HepG2 (cell line): ENCODE results near the gene MT1G. TPM values are rescaled to one million over a fixed set of nuclear protein-coding genes. Genes with fewer than 3 reads are reported as not detected.

ENCODE experiments used
- ATAC-seq: fragments of 200-7000 bp; cut with Tn5 transposase; 3 replicates; pipeline ENCODE4 v1.9.1; 2020; ENCODE audit warnings: mild to moderate bottlenecking, moderate library complexity
- BruUV-seq: library from RNA; stranded (reverse); fragments of 400-500 nt; replicated peaks from 2 replicates; lab custom pipeline; 2021; lab: Mats Ljungman, UMichigan
- CTCF ChIA-PET: fragments of 300-600 bp; formaldehyde crosslinking; extraction: SDS; loops from one replicate; lab custom pipeline; 2021; ENCODE audit warnings: low total read pairs, inconsistent platforms, low intra/inter-chr PET ratio; lab: Yijun Ruan, JAX
- POLR2A ChIA-PET: fragments of 350-600 bp; sonication (Branson Sonifier 250); formaldehyde crosslinking; loops from one replicate; lab custom pipeline; 2020; ENCODE audit warnings: antibody characterized with exemption, inconsistent platforms; lab: Yijun Ruan, JAX
- DNase-seq: peaks from one replicate; pipeline ENCODE4 v3.0.0-alpha.2; 2015; ENCODE audit warnings: low spot score
- FAIRE-seq: peaks from 3 replicates; lab custom pipeline; 2011; peaks lifted over from hg19 to GRCh38; lab: Jason Lieb, UNC
- H2AFZ ChIP-seq: one replicate; pipeline ENCODE4 v1.6.1; 2011; ENCODE audit warnings: low read length, inconsistent platforms
- H3K27ac ChIP-seq: fragments of 300-600 bp; 3 replicates; pipeline ENCODE4 v1.8.0; 2011; ENCODE audit warnings: mixed run types, mild to moderate bottlenecking, mixed read lengths, low read length, inconsistent platforms; ENCODE audit not compliant: insufficient read depth; ENCODE audit errors: extremely low read length
- H3K27me3 ChIP-seq, 2 experiments: fragments of 200-600 bp in 1 of 2; 2 replicates in 1 of 2; 3 replicates in 1 of 2; pipeline versions ENCODE4 v1.6.0 to v1.8.0; 2011; ENCODE audit warnings: low read length in 2 of 2, mild to moderate bottlenecking in 2 of 2, moderate library complexity in 2 of 2, inconsistent platforms in 1 of 2; ENCODE audit not compliant: insufficient read depth in 2 of 2, control insufficient read depth in 1 of 2
- H3K36me3 ChIP-seq, 2 experiments: fragments of 200-600 bp in 1 of 2; replicated peaks in 1 of 2; 2 replicates in 1 of 2; 3 replicates in 1 of 2; pipeline versions ENCODE4 v1.5.1 to v1.8.0; 2011; ENCODE audit warnings: low read length in 2 of 2, inconsistent platforms in 1 of 2; ENCODE audit not compliant: insufficient read depth in 2 of 2, control insufficient read depth in 1 of 2
- H3K4me1 ChIP-seq: 2 replicates; pipeline ENCODE4 v1.5.1; 2012; ENCODE audit warnings: low read length, inconsistent platforms; ENCODE audit not compliant: insufficient read depth
- H3K4me2 ChIP-seq: 2 replicates; pipeline ENCODE4 v1.6.0; 2011; ENCODE audit warnings: low read depth, low read length, inconsistent platforms
- H3K4me3 ChIP-seq, 3 experiments: fragments of 200-600 bp in 1 of 3; sonication (generic), shearing (Covaris generic) in 1 of 3; replicated peaks in 1 of 3; 2 replicates each; pipeline ENCODE4 v1.5.1; 2011 to 2016; ENCODE audit warnings: low read length in 3 of 3, inconsistent platforms in 2 of 3, low read depth in 2 of 3, mild to moderate bottlenecking in 2 of 3, control low read depth in 1 of 3, mixed read lengths in 1 of 3; ENCODE audit not compliant: insufficient read depth in 1 of 3
- H3K79me2 ChIP-seq: one replicate; pipeline ENCODE4 v1.6.1; 2011; ENCODE audit warnings: low read length, inconsistent platforms; ENCODE audit not compliant: insufficient read depth
- H3K9ac ChIP-seq: 2 replicates; pipeline ENCODE4 v1.6.0; 2011; ENCODE audit warnings: mild to moderate bottlenecking, low read depth, low read length, inconsistent platforms; ENCODE audit not compliant: insufficient read depth
- H3K9me3 ChIP-seq: 2 replicates; pipeline ENCODE4 v1.5.1; 2012; ENCODE audit warnings: mild to moderate bottlenecking, low read length
- H4K20me1 ChIP-seq: 2 replicates; pipeline ENCODE4 v1.6.0; 2011; ENCODE audit warnings: inconsistent platforms, mild to moderate bottlenecking, low read length, moderate library complexity; ENCODE audit not compliant: insufficient read depth
- ARHGAP35 ChIP-seq: sonication (generic); formaldehyde crosslinking; IDR thresholded peaks from 2 replicates; pipeline ENCODE4 v1.9.0; 2022; ENCODE audit warnings: mild to moderate bottlenecking, inconsistent platforms, moderate library complexity, missing genetic modification reagents, borderline replicate concordance
- HNRNPLL ChIP-seq: fragments of 200-400 bp; formaldehyde crosslinking; IDR thresholded peaks from 2 replicates; pipeline ENCODE4 v1.6.1; 2017; ENCODE audit warnings: mild to moderate bottlenecking, low read depth, low read length; ENCODE audit not compliant: poor library complexity, severe bottlenecking
- HOXA5 ChIP-seq: sonication (generic); formaldehyde crosslinking; IDR thresholded peaks from 2 replicates; pipeline ENCODE4 v1.4.0; 2020; ENCODE audit warnings: missing genetic modification reagents
- PAF1 ChIP-seq: IDR thresholded peaks from 2 replicates; pipeline ENCODE4 v1.6.1; 2016; ENCODE audit warnings: missing genetic modification reagents, missing compliant biosample characterization
- RXRA ChIP-seq: sonication (generic); formaldehyde crosslinking; IDR thresholded peaks from 2 replicates; pipeline ENCODE4 v1.5.1; 2020; ENCODE audit warnings: missing genetic modification reagents
- TCF7L2 ChIP-seq: IDR thresholded peaks from 2 replicates; pipeline ENCODE4 v1.6.1; 2011; ENCODE audit warnings: mild to moderate bottlenecking, low read depth, low read length, moderate library complexity
- ZMYM2 ChIP-seq: sonication (generic); formaldehyde crosslinking; IDR thresholded peaks from 2 replicates; pipeline ENCODE4 v1.8.0; 2022; ENCODE audit warnings: mild to moderate bottlenecking, missing genetic modification reagents
- ZMYM4 ChIP-seq: sonication (generic); formaldehyde crosslinking; IDR thresholded peaks from 2 replicates; pipeline ENCODE4 v1.8.1; 2023; ENCODE audit warnings: mild to moderate bottlenecking, missing genetic modification reagents
- ZNF234 ChIP-seq: sonication (generic); formaldehyde crosslinking; conservative IDR thresholded peaks from 2 replicates; pipeline ENCODE4 v1.5.1; 2020; ENCODE audit warnings: mild to moderate bottlenecking, missing genetic modification reagents
- ZNF263 ChIP-seq: sonication (generic); formaldehyde crosslinking; IDR thresholded peaks from 2 replicates; pipeline ENCODE4 v1.4.0; 2020; ENCODE audit warnings: missing genetic modification reagents
- WGBS: methylation state at CpG from one replicate; pipeline ENCODE4 v1.1.6; 2017; ENCODE audit warnings: low lambda C conversion rate; 5-methylcytosine and 5-hydroxymethylcytosine counted together
- in situ Hi-C: cut with HindIII; loops from 2 replicates; pipeline ENCODE4 v1.10.0; 2017; ENCODE audit warnings: low pct_unique_long_range_greater_than_20kb; ENCODE audit not compliant: extremely low pct_ligation_motif_present
- intact Hi-C: fragments of 100-400 bp; cut with micrococcal nuclease; formaldehyde crosslinking; loops from one replicate; pipeline ENCODE4 v1.10.0; 2022; ENCODE audit not compliant: unreplicated experiment
- polyA plus RNA-seq, 8 experiments: library from polyadenylated mRNA; depleted of rRNA in 3 of 8; stranded (reverse) in 7 of 8; unstranded in 1 of 8; fragments of >200 nt; fragmentation: Illumina TruSeq in 4 of 8; extraction: Trizol in 4 of 8; gene quantifications; 2 replicates each; pipeline versions ENCODE4 v1.2.1 to v1.2.3, GENCODE V29; 2011 to 2016; ENCODE audit warnings: low read depth in 4 of 8, missing spikeins in 1 of 8, mixed read lengths in 1 of 8; ENCODE audit not compliant: insufficient read depth in 1 of 8
- total RNA-seq, 5 experiments: library from RNA; depleted of rRNA; stranded (reverse); fragments of >200 nt; fragmentation: Illumina TruSeq; extraction: Trizol; gene quantifications; 2 replicates each; pipeline ENCODE4 v1.2.3, GENCODE V29; 2016; ENCODE audit warnings: low read depth in 1 of 5
- TF ChIP-seq, protein P1 (sequence below): sonication (generic); formaldehyde crosslinking; IDR thresholded peaks from 2 replicates; pipeline ENCODE4 v1.4.0; 2020; ENCODE audit warnings: missing genetic modification reagents
- TF ChIP-seq, protein P2 (sequence below): sonication (generic); formaldehyde crosslinking; IDR thresholded peaks from 2 replicates; pipeline ENCODE4 v1.4.0; 2020; ENCODE audit warnings: low read depth, mild to moderate bottlenecking, missing genetic modification reagents
- TF ChIP-seq, protein P3 (sequence below): sonication (generic); formaldehyde crosslinking; IDR thresholded peaks from 2 replicates; pipeline ENCODE4 v1.5.0; 2020; ENCODE audit warnings: missing genetic modification reagents
- TF ChIP-seq, protein P4 (sequence below), 2 experiments: sonication (generic) in 1 of 2; formaldehyde crosslinking in 1 of 2; IDR thresholded peaks; 2 replicates each; pipeline versions ENCODE4 v1.4.0 to v1.6.1; 2018 to 2020; ENCODE audit warnings: missing genetic modification reagents in 2 of 2, borderline replicate concordance in 1 of 2, low read depth in 1 of 2, mild to moderate bottlenecking in 1 of 2, missing biosample characterization in 1 of 2
- TF ChIP-seq, protein P5 (sequence below): IDR thresholded peaks from 2 replicates; pipeline ENCODE4 v1.6.1; 2016

MT1G gene
- total and polyA plus RNA-seq, 2 of the 13 experiments (the other 11 are each of a cell fraction or from before 2014, with no cell fraction given): 3.6 to 377 TPM

DNA sequence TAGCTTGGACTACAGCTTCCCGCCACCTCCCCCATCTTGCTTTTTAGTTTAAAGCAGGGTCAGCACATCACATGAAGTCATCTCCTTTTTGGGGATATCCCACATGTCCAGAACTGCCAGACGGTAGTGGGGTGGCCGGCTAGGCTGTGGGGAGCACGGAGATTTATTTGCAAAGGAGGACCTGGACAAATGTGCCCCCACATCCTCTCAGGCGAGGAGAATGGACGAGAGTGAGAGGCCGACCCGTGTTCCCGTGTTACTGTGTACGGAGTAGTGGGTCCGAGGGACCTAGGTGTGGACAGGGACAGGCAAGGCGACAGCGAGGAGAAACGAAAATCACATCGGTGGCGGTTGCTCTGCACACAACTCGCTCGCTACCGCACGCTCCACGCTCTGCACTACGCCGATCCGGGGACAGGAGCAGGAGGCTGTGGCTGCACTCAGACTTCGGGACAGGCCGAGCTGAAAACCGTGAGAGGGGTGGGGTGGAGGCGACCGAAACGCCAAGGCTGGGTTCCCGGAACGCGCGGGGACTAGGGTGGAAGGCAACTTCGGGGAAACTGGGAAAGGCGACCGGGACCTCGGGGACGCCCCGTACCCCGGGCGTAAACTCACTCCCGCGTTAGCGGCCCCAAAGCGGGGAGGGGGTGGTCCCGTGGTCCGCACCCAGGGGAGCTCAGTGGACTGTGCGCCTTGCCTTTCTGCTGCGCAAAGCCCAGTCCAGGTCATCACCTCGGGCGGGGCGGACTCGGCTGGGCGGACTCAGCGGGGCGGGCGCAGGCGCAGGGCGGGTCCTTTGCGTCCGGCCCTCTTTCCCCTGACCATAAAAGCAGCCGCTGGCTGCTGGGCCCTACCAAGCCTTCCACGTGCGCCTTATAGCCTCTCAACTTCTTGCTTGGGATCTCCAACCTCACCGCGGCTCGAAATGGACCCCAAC is 29.8 kb downstream of the MT1G start, which contains the start of gene MT1A:
MT1A (plus strand) TSS at position 853 of the 937 bp plus-strand sequence; CDS start at position 926, 73 bp downstream.
- BruUV-seq: no TSS peak
- H3K79me2 ChIP-seq: no peaks in the 10 kb centered on the region
- H2AFZ ChIP-seq: no peak within 1 kb of the TSS
- H3K9me3 ChIP-seq: no peaks in the 10 kb centered on the region
- FAIRE-seq (no peak), DNase-seq (peak; percentile 29), ATAC-seq (peak; percentile 84)
- H3K36me3 ChIP-seq: no peaks in the 10 kb centered on the region
- H3K4me2 ChIP-seq: peak within 1 kb of the TSS; percentile 66
- intact Hi-C loops: no loop called here
- WGBS: 35% methylated on average over 36 of the region's 68 CpGs
- H4K20me1 ChIP-seq: no peaks in the 10 kb centered on the region
- ChIA-PET POLR2A (interaction anchor here (1.4 kb wide), 1 partner anchor 44 kb away, joined by 3 read pairs; the partner anchor contains the start of gene MT1X), CTCF (no interaction called here)
- in situ Hi-C loops: no loop called here
- H3K9ac ChIP-seq: no peak within 1 kb of the TSS; the same call in 1 of the 2 replicates
- H3K27me3 ChIP-seq: peaks cover 6 to 67% of the 10 kb centered on the region in 2 experiments; a peak in 4 of 5 replicates
- no peak within 1 kb of the TSS for H3K27ac ChIP-seq
- peaks cover 35% of the 10 kb centered on the region for H3K4me1 ChIP-seq
- peak within 1 kb of the TSS in 2 of 3 experiments; percentile 36 to 44; a peak in 4 of 6 replicates for H3K4me3 ChIP-seq
- TF ChIP-seq ARHGAP35 (CRISPR knock-in tag) (no peak), ZNF263 (CRISPR knock-in tag) (peak; percentile 81), HOXA5 (CRISPR knock-in tag) (no peak), PAF1 (no peak), ZMYM4 (0 out of 2 replicates have a peak, but pooled peaks have one; percentile 43), TCF7L2 (no peak), ZNF234 (no peak), RXRA (CRISPR knock-in tag) (0 out of 2 replicates have a peak, but pooled peaks have one; percentile 21), ZMYM2 (CRISPR knock-in tag) (no peak), HNRNPLL (peak; percentile 84)
- TF ChIP-seq, protein P1, sequence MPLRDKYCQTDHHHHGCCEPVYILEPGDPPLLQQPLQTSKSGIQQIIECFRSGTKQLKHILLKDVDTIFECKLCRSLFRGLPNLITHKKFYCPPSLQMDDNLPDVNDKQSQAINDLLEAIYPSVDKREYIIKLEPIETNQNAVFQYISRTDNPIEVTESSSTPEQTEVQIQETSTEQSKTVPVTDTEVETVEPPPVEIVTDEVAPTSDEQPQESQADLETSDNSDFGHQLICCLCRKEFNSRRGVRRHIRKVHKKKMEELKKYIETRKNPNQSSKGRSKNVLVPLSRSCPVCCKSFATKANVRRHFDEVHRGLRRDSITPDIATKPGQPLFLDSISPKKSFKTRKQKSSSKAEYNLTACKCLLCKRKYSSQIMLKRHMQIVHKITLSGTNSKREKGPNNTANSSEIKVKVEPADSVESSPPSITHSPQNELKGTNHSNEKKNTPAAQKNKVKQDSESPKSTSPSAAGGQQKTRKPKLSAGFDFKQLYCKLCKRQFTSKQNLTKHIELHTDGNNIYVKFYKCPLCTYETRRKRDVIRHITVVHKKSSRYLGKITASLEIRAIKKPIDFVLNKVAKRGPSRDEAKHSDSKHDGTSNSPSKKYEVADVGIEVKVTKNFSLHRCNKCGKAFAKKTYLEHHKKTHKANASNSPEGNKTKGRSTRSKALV (CRISPR knock-in tag): peak; percentile 98
- TF ChIP-seq, protein P2, sequence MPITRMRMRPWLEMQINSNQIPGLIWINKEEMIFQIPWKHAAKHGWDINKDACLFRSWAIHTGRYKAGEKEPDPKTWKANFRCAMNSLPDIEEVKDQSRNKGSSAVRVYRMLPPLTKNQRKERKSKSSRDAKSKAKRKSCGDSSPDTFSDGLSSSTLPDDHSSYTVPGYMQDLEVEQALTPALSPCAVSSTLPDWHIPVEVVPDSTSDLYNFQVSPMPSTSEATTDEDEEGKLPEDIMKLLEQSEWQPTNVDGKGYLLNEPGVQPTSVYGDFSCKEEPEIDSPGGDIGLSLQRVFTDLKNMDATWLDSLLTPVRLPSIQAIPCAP (CRISPR knock-in tag): no peak
- TF ChIP-seq, protein P3, sequence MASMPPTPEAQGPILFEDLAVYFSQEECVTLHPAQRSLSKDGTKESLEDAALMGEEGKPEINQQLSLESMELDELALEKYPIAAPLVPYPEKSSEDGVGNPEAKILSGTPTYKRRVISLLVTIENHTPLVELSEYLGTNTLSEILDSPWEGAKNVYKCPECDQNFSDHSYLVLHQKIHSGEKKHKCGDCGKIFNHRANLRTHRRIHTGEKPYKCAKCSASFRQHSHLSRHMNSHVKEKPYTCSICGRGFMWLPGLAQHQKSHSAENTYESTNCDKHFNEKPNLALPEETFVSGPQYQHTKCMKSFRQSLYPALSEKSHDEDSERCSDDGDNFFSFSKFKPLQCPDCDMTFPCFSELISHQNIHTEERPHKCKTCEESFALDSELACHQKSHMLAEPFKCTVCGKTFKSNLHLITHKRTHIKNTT (CRISPR knock-in tag): no peak
- TF ChIP-seq, protein P4, sequence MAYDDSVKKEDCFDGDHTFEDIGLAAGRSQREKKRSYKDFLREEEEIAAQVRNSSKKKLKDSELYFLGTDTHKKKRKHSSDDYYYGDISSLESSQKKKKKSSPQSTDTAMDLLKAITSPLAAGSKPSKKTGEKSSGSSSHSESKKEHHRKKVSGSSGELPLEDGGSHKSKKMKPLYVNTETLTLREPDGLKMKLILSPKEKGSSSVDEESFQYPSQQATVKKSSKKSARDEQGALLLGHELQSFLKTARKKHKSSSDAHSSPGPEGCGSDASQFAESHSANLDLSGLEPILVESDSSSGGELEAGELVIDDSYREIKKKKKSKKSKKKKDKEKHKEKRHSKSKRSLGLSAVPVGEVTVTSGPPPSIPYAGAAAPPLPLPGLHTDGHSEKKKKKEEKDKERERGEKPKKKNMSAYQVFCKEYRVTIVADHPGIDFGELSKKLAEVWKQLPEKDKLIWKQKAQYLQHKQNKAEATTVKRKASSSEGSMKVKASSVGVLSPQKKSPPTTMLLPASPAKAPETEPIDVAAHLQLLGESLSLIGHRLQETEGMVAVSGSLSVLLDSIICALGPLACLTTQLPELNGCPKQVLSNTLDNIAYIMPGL (CRISPR knock-in tag; IDR thresholded peaks at IDR 0.05; ENCODE audit: borderline replicate concordance in 1 of 2, low read depth in 1 of 2): 0 out of 4 replicates have a peak, but pooled peaks of 1 of the 2 experiments have one; percentile 21
- TF ChIP-seq, protein P5, sequence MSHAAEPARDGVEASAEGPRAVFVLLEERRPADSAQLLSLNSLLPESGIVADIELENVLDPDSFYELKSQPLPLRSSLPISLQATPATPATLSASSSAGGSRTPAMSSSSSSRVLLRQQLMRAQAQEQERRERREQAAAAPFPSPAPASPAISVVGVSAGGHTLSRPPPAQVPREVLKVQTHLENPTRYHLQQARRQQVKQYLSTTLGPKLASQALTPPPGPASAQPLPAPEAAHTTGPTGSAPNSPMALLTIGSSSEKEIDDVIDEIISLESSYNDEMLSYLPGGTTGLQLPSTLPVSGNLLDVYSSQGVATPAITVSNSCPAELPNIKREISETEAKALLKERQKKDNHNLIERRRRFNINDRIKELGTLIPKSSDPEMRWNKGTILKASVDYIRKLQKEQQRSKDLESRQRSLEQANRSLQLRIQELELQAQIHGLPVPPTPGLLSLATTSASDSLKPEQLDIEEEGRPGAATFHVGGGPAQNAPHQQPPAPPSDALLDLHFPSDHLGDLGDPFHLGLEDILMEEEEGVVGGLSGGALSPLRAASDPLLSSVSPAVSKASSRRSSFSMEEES: no peak
